ENCODE results near the gene GAS2. TPM values are rescaled to one million over a fixed set of nuclear protein-coding genes. Genes with fewer than 3 reads are reported as not detected.

Gene GAS2
- total and polyA plus RNA-seq, 2 donors (not counting 1 experiment from before 2014, with no cell fraction given), result 0.27 to 1.2 TPM

GRCh38 chr11:22713336-22713735 is 46.9 kb downstream of the GAS2 start:
- TF ChIP-seq EZH2 (IDR thresholded peaks at IDR 0.05; ENCODE audit: low read length, missing control alignments) (no peak), CTCF (conservative IDR thresholded peaks at IDR 0.05 in 1 of 2, IDR thresholded peaks at IDR 0.05 in 1 of 2; ENCODE audit: low read depth in 1 of 2, low read length in 2 of 2) (no peak)

GRCh38 chr11:22715971-22716370 is 49.6 kb downstream of the GAS2 start:
- no peak overlapping the region for H3K9ac ChIP-seq (ENCODE audit: insufficient read depth, low read length)
- H3K27ac ChIP-seq (ENCODE audit: insufficient read depth, low read length), result no peak overlapping the region
- no peaks in the 10 kb centered on the region for H3K36me3 ChIP-seq (ENCODE audit: control insufficient read depth, insufficient read depth, low read length)
- H3K27me3 ChIP-seq (ENCODE audit: control insufficient read depth, insufficient read depth, low read length), result no peaks in the 10 kb centered on the region
- no peak overlapping the region for H3K4me2 ChIP-seq (ENCODE audit: extremely low read depth, insufficient read depth, low read length)
- H3K4me1 ChIP-seq (ENCODE audit: control insufficient read depth, extremely low read depth, insufficient read depth, low read length), result no peaks in the 10 kb centered on the region
- H2AFZ ChIP-seq (ENCODE audit: low read length), result no peak overlapping the region
- H3K79me2 ChIP-seq (ENCODE audit: control insufficient read depth, insufficient read depth, low read length), result no peaks in the 10 kb centered on the region
- no peaks in the 10 kb centered on the region for H4K20me1 ChIP-seq (ENCODE audit: control insufficient read depth, extremely low read depth, insufficient read depth, low read length)
- DNase-seq (ENCODE audit: low read depth in 2 of 2), result no peak
- no peak overlapping the region for H3K4me3 ChIP-seq (replicated peaks in 1 of 4; ENCODE audit: control extremely low read depth in 1 of 4, insufficient read depth in 1 of 4, low read depth in 3 of 4, low read length in 4 of 4)
- H3K9me3 ChIP-seq (ENCODE audit: control insufficient read depth, insufficient read depth, low read depth, low read length), result no peaks in the 10 kb centered on the region
- TF ChIP-seq EZH2 (IDR thresholded peaks at IDR 0.05; ENCODE audit: low read length, missing control alignments) (no peak), CTCF (conservative IDR thresholded peaks at IDR 0.05 in 1 of 2, IDR thresholded peaks at IDR 0.05 in 1 of 2; ENCODE audit: low read depth in 1 of 2, low read length in 2 of 2) (no peak)

More at GRCh38 chr11:22713336-22713735, 46.9 kb downstream of the GAS2 start:
- no peaks in the 10 kb centered on the region for H3K4me1 ChIP-seq (ENCODE audit: control insufficient read depth, extremely low read depth, insufficient read depth, low read length)
- no peak overlapping the region for H3K9ac ChIP-seq (ENCODE audit: insufficient read depth, low read length)
- no peak overlapping the region for H3K4me2 ChIP-seq (ENCODE audit: extremely low read depth, insufficient read depth, low read length)
- no peaks in the 10 kb centered on the region for H3K9me3 ChIP-seq (ENCODE audit: control insufficient read depth, insufficient read depth, low read depth, low read length)
- no peak overlapping the region for H3K27ac ChIP-seq (ENCODE audit: insufficient read depth, low read length)
- H3K27me3 ChIP-seq (ENCODE audit: control insufficient read depth, insufficient read depth, low read length), result no peaks in the 10 kb centered on the region
- no peak overlapping the region for H3K4me3 ChIP-seq (replicated peaks in 1 of 4; ENCODE audit: control extremely low read depth in 1 of 4, insufficient read depth in 1 of 4, low read depth in 3 of 4, low read length in 4 of 4)
- no peak overlapping the region for H2AFZ ChIP-seq (ENCODE audit: low read length)
- H3K79me2 ChIP-seq (ENCODE audit: control insufficient read depth, insufficient read depth, low read length), result no peaks in the 10 kb centered on the region
- no peaks in the 10 kb centered on the region for H3K36me3 ChIP-seq (ENCODE audit: control insufficient read depth, insufficient read depth, low read length)
- no peak for DNase-seq (ENCODE audit: low read depth in 2 of 2)
- no peaks in the 10 kb centered on the region for H4K20me1 ChIP-seq (ENCODE audit: control insufficient read depth, extremely low read depth, insufficient read depth, low read length)

- DNase-seq (ENCODE audit: low read depth in 2 of 2), result no peak
- TF ChIP-seq EZH2 (IDR thresholded peaks at IDR 0.05; ENCODE audit: low read length, missing control alignments), result no peak
- no peak for TF ChIP-seq CTCF (conservative IDR thresholded peaks at IDR 0.05 in 1 of 2, IDR thresholded peaks at IDR 0.05 in 1 of 2; ENCODE audit: low read depth in 1 of 2, low read length in 2 of 2)
- H3K9me3 ChIP-seq (ENCODE audit: control insufficient read depth, insufficient read depth, low read depth, low read length), result no peaks in the 10 kb centered on the region
- no peaks in the 10 kb centered on the region for H3K27me3 ChIP-seq (ENCODE audit: control insufficient read depth, insufficient read depth, low read length)
- no peak overlapping the region for H3K4me3 ChIP-seq (replicated peaks in 1 of 4; ENCODE audit: control extremely low read depth in 1 of 4, insufficient read depth in 1 of 4, low read depth in 3 of 4, low read length in 4 of 4)
- no peak overlapping the region for H3K4me2 ChIP-seq (ENCODE audit: extremely low read depth, insufficient read depth, low read length)
- no peaks in the 10 kb centered on the region for H3K79me2 ChIP-seq (ENCODE audit: control insufficient read depth, insufficient read depth, low read length)
- no peak overlapping the region for H3K9ac ChIP-seq (ENCODE audit: insufficient read depth, low read length)
- no peaks in the 10 kb centered on the region for H3K4me1 ChIP-seq (ENCODE audit: control insufficient read depth, extremely low read depth, insufficient read depth, low read length)
- H2AFZ ChIP-seq (ENCODE audit: low read length), result no peak overlapping the region
- no peaks in the 10 kb centered on the region for H3K36me3 ChIP-seq (ENCODE audit: control insufficient read depth, insufficient read depth, low read length)
- no peaks in the 10 kb centered on the region for H4K20me1 ChIP-seq (ENCODE audit: control insufficient read depth, extremely low read depth, insufficient read depth, low read length)
- no peak overlapping the region for H3K27ac ChIP-seq (ENCODE audit: insufficient read depth, low read length)
Measured at GRCh38 chr11:22720457-22720856, 54.0 kb downstream of the GAS2 start.

Data from fibroblast of lung (primary cell).